ENCODE data around the gene FAM9B.

DNA sequence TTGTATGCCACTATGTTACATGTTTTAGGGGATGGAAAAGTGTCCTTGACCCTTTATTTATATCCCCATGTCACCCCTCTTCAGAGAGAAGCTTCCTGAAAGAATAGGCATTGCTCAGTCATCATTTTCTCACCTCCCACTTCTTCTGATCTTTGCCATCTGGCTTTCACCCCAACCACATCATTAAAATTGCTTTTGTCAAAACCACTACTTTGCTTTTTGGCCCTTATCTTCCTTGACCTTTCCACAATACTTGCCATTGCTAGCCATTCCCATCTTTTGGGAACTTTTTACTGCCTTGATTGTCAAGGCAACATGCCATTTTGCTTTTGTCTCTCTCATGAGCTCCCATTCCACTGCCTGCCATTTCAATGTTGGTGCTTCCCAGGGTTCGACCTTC is 14.9 kb upstream of the FAM9B start:
- TF ChIP-seq ZBTB7A (IDR thresholded peaks at IDR 0.05; ENCODE audit: low read depth) = no peak
- TF ChIP-seq TCF12 (IDR thresholded peaks at IDR 0.05; ENCODE audit: low read depth) = no peak
- no peak for TF ChIP-seq TAF1 (IDR thresholded peaks at IDR 0.05; ENCODE audit: low read depth)
- TF ChIP-seq EGR1 (IDR thresholded peaks at IDR 0.05) = no peak
- TF ChIP-seq EP300 (IDR thresholded peaks at IDR 0.05; ENCODE audit: borderline replicate concordance) = no peak
- TF ChIP-seq, protein P1, sequence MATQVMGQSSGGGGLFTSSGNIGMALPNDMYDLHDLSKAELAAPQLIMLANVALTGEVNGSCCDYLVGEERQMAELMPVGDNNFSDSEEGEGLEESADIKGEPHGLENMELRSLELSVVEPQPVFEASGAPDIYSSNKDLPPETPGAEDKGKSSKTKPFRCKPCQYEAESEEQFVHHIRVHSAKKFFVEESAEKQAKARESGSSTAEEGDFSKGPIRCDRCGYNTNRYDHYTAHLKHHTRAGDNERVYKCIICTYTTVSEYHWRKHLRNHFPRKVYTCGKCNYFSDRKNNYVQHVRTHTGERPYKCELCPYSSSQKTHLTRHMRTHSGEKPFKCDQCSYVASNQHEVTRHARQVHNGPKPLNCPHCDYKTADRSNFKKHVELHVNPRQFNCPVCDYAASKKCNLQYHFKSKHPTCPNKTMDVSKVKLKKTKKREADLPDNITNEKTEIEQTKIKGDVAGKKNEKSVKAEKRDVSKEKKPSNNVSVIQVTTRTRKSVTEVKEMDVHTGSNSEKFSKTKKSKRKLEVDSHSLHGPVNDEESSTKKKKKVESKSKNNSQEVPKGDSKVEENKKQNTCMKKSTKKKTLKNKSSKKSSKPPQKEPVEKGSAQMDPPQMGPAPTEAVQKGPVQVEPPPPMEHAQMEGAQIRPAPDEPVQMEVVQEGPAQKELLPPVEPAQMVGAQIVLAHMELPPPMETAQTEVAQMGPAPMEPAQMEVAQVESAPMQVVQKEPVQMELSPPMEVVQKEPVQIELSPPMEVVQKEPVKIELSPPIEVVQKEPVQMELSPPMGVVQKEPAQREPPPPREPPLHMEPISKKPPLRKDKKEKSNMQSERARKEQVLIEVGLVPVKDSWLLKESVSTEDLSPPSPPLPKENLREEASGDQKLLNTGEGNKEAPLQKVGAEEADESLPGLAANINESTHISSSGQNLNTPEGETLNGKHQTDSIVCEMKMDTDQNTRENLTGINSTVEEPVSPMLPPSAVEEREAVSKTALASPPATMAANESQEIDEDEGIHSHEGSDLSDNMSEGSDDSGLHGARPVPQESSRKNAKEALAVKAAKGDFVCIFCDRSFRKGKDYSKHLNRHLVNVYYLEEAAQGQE (IDR thresholded peaks at IDR 0.05; ENCODE audit: low read depth) = no peak
- TF ChIP-seq FOXM1 (IDR thresholded peaks at IDR 0.05; ENCODE audit: borderline replicate concordance, low read depth) = no peak
- no peak for TF ChIP-seq NFIC (IDR thresholded peaks at IDR 0.05)
